GM18520 (cell line): ENCODE measurements around the gene C2.
"Not testable (repeated sequence)": the region's sequence is repeated elsewhere in the genome, so short reads cannot be mapped to it uniquely, and the experiment has no call there.

Source experiments
- ATAC-seq: cut with Tn5 transposase; IDR thresholded peaks from one replicate; pipeline ENCODE4 v1.9.1; 2021; ENCODE audit not compliant: unreplicated experiment

The C2 gene

GRCh38 chr6:31920811-31921210 lies 6.7 kb upstream of the C2 start:
- ATAC-seq, result no peak

- ATAC-seq, result no peak
Observed at GRCh38 chr6:31922942-31923341, 4.6 kb upstream of the C2 start.

GRCh38 chr6:31927863-31928671 lies 550 bp downstream of the C2 start:
- no peak for ATAC-seq

GRCh38 chr6:31928672-31928939 lies 1.1 kb downstream of the C2 start:
- ATAC-seq, result no peak

DNA sequence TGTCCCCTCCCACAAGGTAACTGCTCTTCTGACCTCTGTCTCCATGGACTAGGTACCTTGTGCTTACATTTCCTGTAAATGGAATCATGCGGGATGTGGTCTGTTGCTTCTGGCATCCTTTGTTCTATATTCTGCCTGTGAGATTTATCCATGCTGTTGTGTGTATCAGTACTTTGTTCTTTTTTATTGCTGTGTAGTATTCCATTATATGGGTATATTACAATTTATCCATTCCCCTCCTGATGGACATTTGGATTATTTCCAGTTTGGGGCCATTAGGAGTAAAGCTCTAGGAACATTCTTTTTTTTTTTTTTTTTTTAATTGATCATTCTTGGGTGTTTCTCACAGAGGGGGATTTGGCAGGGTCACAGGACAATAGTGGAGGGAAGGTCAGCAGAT lies 3.4 kb downstream of the C2 start:
- ATAC-seq, result no peak

DNA sequence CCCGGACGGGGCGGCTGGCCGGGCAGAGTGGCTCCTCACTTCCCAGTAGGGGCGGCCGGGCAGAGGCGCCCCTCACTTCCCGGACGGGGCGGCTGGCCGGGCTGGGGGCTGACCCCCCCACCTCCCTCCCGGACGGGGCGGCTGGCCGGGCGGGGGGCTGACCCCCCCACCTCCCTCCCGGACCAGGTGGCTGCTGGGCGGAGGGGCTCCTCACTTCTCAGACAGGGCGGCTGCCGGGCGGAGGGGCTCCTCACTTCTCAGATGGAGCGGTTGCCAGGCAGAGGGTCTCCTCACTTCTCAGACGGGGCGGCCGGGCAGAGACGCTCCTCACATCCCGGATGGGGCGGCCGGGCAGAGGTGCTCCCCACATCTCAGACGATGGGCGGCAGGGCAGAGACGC lies 4.6 kb downstream of the C2 start:
- ATAC-seq, result not testable (repeated sequence)

DNA sequence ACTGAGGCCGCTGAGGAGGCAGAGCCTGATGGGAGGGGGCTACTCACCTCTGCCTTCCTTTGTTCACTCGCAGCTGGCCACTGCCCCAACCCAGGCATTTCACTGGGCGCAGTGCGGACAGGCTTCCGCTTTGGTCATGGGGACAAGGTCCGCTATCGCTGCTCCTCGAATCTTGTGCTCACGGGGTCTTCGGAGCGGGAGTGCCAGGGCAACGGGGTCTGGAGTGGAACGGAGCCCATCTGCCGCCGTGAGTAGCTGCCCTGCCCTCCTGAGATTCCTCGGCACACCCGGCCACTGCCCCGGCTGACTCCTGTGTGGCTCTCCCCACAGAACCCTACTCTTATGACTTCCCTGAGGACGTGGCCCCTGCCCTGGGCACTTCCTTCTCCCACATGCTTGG lies 6.0 kb downstream of the C2 start:
- ATAC-seq, result no peak

GRCh38 chr6:31935021-31935420 lies 7.5 kb downstream of the C2 start:
- ATAC-seq, result no peak

DNA sequence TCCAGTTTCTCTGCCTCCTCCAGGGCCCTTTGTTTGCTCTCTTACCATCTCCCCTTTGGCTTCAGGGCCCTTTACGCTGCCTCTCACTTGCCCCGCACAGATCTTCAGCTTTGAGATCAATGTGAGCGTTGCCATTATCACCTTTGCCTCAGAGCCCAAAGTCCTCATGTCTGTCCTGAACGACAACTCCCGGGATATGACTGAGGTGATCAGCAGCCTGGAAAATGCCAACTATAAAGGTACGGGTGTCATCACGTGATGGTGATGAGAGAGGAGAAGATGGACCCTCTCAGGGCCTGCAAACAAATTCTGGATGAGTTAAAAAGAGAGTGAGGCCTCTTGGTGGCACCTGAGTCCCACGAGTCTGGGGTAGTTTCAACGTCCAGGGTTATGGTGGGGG lies 8.3 kb downstream of the C2 start:
- ATAC-seq, result no peak

DNA sequence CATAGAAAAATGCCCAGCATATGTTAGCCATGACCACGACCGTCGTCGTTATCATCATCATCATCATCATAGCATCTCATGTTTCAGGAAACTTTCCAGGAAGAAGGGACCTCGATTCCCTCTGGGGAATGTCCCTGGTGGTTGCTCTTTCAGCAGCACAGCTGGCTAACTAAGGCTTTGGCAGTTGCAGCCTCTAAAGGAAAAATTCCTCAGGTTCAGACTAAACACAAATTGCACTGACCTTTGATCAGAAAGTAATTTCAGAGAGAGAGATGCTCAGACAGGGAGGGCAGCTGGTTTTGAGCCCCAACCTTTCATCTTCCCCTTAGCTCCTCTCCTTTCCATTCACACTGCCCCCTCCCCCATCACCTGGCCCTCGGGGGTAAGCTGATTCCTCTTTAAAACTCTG lies 12.7 kb downstream of the C2 start:
- ATAC-seq, result no peak

DNA sequence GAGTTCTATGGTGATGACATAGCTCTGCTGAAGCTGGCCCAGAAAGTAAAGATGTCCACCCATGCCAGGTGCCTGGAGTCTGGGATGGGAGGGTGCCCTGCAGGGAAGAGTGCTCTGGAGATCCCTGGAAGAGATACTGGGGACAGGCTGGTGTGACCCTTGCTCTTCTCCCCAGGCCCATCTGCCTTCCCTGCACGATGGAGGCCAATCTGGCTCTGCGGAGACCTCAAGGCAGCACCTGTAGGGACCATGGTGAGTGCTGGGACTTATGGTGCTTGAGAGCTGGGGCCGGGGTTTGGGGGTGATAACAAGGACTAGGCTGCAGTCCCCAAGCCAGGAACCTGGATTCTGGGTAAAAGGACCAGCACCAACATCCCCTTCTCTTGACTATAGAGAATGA lies 16.2 kb downstream of the C2 start:
- ATAC-seq, result no peak

DNA sequence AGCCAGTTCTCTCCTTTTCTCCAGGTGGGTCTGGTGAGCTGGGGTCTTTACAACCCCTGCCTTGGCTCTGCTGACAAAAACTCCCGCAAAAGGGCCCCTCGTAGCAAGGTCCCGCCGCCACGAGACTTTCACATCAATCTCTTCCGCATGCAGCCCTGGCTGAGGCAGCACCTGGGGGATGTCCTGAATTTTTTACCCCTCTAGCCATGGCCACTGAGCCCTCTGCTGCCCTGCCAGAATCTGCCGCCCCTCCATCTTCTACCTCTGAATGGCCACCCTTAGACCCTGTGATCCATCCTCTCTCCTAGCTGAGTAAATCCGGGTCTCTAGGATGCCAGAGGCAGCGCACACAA lies 17.6 kb downstream of the C2 start:
- ATAC-seq, result no peak

GRCh38 chr6:31945507-31946369 lies 18.2 kb downstream of the C2 start, which contains the start of gene CFB:
TSS of gene CFB (plus strand) at chr6:31946095. CDS start at chr6:31946222, 127 bp downstream.
- no peak for ATAC-seq

GRCh38 chr6:31946370-31946885 lies 18.9 kb downstream of the C2 start:
- no peak for ATAC-seq

DNA sequence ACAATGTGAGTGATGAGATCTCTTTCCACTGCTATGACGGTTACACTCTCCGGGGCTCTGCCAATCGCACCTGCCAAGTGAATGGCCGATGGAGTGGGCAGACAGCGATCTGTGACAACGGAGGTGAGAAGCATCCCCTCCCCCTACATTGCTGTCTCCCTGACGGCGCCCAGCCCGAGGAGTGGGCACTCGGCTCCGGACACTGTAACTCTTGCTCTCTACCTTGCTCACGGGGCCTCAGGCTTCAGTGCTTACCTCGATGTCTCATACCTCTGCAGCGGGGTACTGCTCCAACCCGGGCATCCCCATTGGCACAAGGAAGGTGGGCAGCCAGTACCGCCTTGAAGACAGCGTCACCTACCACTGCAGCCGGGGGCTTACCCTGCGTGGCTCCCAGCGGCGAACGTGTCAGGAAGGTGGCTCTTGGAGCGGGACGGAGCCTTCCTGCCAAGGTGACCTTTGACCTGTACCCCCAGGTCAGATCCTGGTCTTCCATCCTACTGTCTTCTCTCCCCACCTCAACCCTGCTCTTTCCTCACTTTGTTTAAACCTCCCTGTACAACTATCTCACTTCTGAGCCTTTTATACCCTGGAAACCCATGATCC lies 19.7 kb downstream of the C2 start:
- ATAC-seq, result no peak

- no peak for ATAC-seq
Observed at GRCh38 chr6:31947864-31948263, 20.3 kb downstream of the C2 start.

- ATAC-seq, result no peak
Observed at GRCh38 chr6:31948306-31948705, 20.8 kb downstream of the C2 start.

DNA sequence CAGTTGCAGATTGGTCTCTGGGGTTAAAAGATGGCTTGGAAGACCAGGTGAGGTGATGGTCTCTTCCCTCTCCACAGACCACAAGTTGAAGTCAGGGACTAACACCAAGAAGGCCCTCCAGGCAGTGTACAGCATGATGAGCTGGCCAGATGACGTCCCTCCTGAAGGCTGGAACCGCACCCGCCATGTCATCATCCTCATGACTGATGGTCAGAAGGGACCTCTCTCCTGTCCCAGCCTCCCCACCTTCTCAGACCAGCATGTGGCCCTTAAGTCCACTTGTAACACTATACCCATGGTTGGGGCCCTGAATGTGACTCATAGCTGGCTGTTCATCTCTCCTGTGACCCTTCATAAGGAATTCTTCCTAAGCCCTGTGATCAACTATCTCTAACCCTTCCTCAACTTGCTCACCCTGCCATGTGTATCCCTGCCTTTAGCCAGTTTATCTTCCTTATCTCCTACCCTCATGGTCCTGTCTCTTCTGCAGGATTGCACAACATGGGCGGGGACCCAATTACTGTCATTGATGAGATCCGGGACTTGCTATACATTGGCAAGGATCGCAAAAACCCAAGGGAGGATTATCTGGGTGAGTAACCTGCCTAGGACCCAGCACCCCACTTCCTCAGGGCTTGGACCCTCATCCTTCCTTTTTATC lies 21.4 kb downstream of the C2 start:
- no peak for ATAC-seq

GRCh38 chr6:31949926-31950548 lies 22.5 kb downstream of the C2 start:
- no peak for ATAC-seq

- ATAC-seq, result no peak
Observed at GRCh38 chr6:31952140-31952805, 24.8 kb downstream of the C2 start.
